A172 (cell line): ENCODE results near the gene IL6ST. TPM values are rescaled to one million over a fixed set of nuclear protein-coding genes. Genes with fewer than 3 reads are reported as not detected.
"Not testable (repeated sequence)": the region's sequence is repeated elsewhere in the genome, so short reads cannot be mapped to it uniquely, and the experiment has no call there.

Source experiments
- DNase-seq: peaks from one replicate; pipeline ENCODE4 v3.0.0-alpha.2; 2015; ENCODE audit warnings: low spot score
- total RNA-seq: library from RNA; depleted of rRNA; stranded (reverse); fragments of >200 nt; shearing (Covaris generic); gene quantifications from 2 replicates; pipeline ENCODE4 v1.2.3, GENCODE V29; 2014; rRNA removed

IL6ST gene
- 97.7 and 112 TPM in 2 replicates for total RNA-seq

DNA sequence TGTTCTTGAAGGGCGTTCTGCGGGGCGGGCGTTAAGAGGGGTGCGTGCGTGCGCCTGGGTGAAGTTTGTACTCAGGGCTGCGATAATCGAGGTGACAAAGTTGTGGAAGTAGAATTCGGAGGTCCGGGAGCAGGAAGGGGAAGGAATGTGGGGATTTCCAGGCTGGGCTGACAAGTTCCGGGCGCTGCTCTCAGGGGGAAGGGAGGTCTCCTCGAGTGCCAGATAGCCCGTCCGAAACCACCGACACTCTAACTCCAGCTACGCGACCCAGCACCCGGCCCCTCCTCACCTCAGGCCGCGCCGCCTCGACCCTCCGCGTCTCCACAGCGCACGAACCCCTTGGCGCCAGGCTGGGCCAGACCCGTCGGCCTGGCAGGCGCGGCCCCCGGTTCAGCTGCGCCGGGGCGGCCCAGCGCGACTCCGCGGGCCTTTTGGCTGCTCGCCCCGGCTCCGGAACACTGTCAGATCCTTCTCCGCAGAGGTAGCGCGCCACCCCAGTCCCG lies at the start of gene IL6ST:
Gene IL6ST, minus strand, starts transcription at position 469 of the 503 bp plus-strand sequence. CDS start 18,685 bp downstream, outside the sequence.
- peak; percentile 87 for DNase-seq

DNA sequence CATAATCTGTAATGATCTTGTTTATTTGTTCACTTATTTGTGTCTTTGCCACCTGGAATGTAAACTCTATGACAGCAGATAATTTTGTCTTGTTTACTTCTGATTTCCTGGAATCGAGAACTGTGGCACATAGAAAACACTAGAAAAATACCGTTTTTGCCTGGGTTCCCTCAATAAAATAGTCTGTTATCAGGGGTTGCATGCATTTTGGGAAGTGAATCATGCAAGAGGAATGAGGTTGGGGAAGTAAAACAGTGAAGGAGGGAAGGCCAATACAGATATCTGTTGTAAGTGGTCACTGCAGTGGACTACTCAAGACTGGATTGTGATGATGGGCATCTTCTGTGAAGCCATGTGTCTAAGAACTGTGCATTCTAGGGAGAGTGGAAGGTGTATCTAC lies 45.2 kb upstream of the IL6ST start:
- DNase-seq: peak; percentile 54

DNA sequence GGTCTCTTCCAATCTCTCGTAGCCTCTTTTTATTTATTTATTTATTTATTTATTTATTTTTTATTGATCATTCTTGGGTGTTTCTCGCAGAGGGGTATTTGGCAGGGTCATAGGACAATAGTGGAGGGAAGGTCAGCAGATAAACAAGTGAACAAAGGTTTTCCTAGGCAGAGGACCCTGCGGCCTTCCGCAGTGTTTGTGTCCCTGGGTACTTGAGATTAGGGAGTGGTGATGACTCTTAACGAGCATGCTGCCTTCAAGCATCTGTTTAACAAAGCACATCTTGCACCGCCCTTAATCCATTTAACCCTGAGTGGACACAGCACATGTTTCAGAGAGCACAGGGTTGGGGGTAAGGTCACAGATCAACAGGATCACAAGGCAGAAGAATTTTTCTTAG lies 43.4 kb upstream of the IL6ST start:
- not testable (repeated sequence) for DNase-seq

DNA sequence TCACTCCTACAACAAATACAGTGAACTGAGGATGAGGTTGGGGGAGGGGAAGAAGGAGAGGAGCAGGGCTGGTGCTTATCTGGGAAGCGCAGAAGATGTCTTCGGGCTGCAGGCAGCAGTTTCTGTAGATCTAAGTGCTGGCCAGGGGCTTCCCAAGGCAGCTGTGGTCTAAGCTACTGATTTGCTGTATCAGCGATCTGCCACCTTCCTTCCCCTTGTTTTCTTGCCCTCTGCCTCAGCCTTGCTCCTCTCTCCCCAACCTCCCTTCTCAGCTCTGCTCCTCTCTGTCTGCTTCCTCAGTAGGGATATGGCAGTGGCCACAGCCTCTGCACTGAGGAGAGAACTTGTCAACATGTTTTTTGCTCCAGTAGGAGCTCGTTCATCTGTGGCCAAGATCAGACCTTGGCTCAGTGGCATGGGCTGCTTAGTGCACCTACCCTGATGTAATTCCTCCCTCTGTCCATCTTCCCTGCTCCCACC lies 42.8 kb upstream of the IL6ST start:
- no peak for DNase-seq

DNA sequence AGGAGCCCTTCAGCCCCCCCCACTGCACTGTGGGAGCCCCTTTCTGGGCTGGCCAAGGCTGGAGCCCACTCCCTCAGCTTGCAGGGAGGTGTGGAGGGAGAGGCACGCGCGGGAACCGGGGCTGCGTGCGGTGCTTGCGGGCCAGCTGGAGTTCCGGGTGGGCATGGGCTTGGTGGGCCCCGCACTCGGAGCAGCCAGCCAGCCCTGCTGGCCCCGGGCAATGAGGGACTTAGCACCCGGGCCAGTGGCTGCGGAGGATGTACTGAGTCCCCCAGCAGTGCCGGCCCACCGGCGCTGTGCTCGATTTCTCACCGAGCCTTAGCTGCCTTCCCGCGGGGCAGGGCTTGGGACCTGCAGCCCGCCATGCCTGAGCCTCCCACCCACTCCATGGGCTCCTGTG lies 40.6 kb upstream of the IL6ST start:
- DNase-seq: not testable (repeated sequence)

DNA sequence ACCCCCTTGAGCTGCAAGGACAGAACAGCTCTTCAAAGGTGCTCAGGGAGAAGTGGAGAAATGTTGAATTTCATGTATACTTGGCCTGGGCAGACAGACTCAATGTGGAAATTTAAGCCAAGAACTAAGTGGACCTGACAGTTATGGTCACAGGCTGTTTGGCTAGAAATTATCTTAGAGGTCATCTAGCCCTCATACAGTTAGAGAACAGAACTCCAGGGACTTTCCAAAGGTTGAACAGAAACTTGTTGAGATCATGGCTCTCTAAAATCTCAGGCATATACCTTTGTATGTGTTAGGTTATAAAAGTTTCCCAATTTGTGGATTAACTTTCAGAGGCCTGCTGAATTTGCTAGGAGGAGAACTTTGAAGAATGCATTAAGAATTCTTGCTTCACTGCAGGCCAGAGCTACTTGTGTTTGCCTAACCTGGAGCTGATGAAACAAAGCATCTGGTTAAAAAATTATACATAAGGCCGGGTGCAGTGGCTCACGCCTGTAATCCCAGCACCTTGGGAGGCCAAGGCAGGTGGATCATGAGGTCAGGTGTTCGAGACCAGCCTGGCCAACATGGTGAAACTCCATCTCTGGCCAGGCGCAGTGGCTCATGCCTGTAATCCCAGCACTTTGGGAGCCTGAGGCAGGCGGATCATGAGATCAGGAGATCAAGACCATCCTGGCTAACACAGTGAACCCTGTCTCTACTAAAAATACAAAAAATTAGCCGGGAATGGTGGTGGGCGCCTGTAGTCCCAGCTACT lies 35.3 kb upstream of the IL6ST start:
- not testable (repeated sequence) for DNase-seq

DNA sequence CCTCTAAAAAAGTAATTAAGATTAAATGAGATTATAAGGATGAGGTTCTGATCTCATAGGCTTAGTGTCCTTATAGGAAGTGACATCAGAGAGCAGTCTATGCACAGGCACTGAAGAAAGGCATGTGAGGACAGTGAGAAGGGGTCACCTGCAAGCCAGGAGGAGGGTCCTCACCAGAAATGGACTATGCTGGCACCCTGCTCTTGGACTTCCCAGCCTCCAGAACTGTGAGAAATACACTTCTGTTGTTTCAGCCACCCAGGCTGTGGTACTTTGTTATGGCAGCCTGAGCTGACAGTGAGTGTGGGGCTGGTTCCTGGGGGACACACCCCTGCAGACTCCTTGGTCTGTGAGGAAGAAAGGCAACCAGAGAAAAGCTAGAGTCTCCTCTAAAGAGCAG lies 34.7 kb upstream of the IL6ST start:
- DNase-seq: no peak

DNA sequence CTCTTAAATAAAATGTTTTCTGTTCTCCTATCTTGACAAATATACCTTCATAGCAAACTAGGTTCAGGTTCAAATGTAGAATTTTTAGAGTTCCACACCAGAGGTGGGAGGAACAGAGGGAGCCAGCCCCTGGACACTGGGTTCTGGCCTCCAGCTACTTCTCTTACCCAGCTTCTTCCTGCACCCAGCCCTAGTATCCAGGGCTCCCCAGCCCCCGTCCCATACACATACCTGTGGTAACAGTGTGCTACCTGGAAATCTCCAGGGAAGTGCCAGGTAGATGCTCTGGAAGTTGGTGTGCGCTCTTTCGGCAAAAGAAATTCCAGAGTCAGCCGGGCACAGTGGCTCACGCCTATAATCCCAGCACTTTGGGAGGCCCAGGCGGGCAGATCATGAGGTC lies 33.9 kb upstream of the IL6ST start:
- DNase-seq: no peak

DNA sequence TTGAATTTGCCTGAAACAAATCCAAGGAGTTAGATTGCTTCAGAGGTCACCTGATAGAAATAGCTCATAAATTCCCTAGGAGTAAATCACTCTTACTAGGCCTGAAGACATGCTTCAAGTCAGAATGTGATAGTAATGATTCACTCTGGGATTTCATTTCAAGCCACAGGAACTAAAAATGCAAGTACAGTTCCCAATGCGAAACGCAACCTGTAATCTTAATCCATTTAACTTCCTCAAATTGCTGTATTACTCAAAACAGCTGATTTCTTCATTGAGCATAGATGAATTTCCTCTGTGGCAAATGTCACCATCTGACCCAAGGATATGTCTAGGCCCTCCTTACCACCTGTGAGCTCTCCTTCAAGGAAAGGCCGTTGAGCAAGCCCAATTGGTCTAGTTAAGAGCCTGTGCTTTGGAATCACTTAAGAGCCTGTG lies 32.1 kb upstream of the IL6ST start:
- DNase-seq: peak; percentile 76

DNA sequence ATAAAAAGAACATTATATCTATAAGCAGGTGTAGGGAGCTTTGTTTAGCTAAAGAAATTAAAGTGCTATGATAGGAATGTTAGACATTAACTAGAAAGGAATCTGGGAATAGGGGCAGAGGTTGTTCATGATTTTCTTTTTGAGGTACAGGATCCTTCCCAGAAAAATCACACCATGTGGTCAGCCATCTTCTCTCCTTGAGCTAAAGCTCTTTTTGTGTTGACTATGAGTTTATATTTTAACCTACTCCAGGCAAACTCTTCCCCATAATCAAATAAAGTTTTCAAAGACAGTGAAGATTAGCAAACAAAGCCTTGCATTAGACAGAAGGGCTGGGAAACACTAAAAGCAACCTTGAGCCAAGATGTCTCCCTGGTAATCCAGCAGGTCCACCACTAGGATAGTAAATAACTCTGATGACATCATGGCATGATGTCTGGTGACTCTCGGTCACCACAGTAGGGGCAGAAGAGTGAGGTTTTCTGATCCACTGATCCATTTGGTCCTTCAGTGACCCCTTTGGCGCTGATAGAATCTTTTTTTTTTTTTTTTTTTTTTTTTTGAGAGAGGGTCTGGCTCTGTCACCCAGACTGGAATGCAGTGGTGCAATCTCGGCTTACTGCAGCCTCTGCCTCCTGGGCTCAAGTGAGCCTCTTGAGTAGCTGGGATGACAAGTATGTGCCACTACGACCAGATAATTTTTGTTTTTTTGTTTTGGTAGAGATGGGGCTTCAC lies 30.6 kb upstream of the IL6ST start:
- no peak for DNase-seq

DNA sequence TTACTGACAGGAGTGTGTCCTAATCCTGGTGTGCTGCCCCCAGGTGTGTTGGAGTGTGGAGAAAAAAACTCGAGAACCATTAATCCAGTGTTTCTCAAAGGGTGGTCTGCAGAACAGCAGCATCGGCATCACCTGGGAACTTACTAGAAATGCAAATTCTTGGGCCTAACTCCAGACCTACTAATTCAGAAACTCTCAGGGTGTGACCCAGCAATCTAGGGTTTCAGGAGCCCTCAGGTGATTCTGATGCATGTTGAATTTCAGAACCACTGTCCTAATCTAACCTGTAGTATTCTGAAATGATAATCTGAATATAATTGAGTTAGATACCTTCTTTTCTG lies 30.0 kb upstream of the IL6ST start:
- DNase-seq: no peak

DNA sequence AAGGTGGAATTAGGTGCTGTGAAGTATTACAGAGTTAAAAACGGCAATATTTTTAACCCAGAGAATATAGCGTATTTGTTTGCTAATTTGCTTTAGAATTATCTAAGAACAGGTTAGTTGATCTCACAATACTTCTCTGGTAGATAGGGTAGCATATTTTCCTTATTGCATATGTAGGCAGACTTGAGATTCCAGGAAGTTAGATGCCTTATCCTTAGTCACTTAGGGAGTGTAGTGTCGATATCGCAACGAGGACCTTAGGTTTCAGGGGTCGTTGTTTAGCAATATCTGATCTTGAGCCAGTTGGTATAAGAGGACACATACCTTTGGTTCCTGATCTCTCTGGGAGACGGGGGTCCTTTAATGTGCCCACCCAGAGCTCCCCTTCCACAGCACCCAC lies 28.5 kb upstream of the IL6ST start:
- no peak for DNase-seq

DNA sequence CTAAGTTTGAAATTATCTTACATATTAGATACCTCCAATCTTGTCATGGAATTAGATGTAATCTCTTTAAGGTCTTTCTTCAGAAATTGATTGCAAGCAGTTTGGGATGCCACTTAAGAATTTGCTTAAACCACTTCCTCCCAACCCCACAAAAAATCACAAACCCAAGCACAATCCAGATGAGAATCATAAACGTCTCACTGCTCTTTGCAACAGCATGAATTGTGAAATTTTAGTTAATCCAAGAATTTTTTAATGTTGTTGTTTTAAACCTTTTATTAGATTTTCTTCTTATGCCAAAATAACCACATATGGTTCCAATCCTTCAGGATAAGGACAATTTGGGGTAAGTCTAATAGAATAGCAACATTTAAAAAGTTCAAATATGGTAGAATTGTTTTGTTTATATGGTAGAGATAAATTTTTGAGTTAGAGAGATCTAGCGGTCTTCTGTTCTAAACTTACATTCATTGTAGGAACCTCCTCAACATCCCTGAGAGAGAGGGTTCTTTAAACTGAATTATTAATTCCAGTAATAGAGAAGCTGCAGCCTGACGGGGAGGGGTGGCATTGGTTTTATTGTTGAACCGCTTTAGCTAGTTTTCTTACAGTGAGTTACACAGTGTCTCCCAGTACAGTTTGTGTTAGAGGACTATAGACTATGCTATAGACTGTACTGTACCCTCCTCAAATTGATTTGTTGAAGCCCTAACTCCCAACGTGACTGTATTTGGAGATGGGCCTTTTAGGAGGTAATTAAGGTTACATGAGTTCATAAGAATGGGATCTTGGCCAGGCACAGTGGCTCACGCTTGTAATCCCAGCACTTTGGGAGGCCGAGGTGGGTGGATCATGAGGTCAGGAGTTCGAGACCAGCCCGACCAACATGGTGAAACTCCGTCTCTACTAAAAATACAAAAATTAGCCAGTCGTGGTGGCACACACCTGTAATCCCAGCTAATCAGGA lies 24.8 kb upstream of the IL6ST start:
- DNase-seq: no peak

DNA sequence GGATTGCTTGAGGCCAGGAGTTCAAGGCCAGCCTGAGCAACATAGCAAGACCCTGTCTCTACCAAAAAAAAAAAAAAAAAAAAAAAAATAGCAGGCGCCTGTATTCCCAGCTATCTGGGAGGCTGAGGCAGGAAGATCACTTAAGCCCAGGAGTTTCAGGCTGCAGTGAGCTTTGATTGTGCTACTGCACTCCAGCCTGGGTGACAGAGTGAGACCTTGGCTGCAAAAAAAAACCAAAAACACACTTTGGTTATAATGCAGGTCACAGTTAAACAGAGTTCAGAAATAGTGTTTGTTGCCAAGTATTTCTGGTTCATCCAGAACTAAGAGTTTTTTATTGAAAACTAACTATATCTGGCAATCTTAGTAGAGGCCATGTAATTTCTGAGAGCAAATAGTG lies 24.1 kb upstream of the IL6ST start:
- no peak for DNase-seq

DNA sequence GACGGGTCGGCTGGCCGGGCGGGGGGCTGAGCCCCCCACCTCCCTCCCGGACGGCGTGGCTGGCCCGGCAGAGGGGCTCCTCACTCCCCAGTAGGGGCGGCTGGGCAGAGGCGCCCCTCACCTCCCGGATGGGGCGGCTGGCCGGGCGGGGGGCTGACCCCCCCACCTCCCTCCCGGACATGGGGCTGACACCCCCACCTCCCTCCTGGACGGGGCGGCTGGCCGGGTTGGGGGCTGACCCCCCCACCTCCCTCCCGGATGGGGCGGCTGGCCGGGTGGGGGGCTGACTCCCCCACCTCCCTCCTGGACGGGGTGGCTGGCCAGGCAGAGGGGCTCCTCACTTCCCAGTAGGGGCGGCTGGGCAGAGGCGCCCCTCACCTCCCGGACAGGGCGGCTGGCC lies 19.9 kb upstream of the IL6ST start:
- not testable (repeated sequence) for DNase-seq

DNA sequence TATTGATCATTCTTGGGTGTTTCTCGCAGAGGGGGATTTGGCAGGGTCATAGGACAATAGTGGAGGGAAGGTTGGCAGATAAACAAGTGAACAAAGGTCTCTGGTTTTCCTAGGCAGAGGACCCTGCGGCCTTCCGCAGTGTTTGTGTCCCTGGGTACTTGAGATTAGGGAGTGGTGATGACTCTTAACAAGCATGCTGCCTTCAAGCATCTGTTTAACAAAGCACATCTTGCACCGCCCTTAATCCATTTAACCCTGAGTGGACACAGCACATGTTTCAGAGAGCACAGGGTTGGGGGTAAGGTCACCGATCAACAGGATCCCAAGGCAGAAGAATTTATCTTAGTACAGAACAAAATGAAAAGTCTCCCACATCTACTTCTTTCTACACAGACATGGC lies 19.2 kb upstream of the IL6ST start:
- DNase-seq: not testable (repeated sequence)

DNA sequence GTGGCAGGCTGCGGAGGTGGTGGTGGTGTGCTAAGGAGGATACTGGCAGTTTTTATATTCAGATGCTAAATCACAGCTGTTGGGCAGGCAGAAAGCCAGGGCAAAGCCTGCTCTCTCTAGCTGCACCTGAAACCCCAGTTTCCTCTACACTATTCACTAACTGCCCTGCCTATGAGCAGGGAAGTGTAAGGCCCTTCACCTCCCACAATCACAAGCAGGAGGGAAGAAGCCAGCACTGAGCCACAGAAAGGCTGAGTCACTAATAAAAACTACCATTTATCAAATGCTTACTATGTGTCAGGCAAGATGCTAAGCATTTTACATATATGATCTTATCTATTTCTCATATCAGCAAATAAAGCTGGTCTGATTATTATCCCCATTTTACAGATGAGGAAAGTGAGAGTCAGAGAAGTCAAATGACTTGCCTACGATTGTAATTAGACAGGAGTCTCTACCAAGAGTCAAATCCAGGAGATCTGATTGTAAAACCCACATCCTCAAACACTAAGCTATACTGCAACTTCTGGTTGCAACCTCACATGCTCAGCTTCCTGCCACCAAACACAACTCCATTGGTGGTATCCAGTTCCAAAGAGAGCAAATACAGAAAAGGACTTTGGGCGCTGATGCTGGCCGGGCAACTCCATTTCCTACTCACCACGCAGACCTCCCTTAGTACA lies 17.7 kb upstream of the IL6ST start:
- peak; percentile 63 for DNase-seq

DNA sequence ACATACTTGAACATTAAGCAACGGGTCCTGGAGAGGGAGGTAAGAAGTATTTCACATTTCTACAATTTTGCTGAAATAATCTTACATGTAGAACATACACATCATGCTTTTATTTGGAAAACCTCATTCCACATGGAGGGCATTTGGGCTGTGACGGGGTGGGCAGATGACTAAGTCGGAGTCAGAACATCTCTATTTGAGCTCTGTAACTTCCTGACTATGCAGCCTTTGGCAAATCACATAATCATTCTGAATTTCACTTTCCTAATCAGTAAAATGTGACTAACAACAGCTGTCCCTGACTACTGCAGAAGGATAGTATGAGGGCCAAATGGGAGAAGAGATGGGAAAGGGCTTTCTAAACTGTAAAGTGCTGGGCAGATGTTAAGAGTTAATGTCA lies 17.1 kb upstream of the IL6ST start:
- peak; percentile 77 for DNase-seq

DNA sequence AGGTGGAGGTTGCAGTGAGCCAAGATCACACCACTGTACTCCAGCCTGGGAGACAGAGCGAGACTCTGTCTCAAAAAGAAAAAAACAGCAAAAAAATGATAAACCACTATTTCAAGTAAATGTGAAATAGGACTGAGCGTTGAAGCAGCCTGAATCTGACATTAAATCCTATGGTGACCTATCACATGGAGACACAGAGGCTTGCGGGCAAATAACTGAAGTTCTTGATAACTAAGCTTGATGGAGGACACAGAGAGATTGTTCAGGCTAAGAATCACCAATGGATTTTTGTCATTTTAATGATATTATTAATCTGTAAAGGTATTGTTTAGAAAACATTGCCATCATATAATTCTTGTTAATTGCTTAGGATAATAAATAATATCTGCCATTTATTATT lies 15.7 kb upstream of the IL6ST start:
- no peak for DNase-seq

DNA sequence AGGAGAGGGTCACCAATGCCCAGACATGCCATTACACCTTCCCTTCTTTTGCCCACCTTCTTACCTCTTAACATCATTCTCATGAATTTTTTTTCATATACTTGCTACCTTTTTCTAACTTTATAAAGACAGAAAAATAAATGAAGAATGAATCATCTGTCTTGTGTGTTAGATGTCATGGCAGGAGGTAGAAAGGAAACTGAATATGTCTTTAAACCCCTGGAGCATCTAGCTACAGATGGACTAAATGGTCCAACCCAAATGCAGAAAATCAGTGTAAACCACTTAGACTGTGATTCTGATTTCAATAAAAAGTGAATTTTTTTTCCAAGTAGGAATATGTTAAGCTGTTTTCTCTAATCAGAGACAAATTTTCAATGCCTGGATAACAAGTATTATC lies 11.8 kb upstream of the IL6ST start:
- DNase-seq: no peak

DNA sequence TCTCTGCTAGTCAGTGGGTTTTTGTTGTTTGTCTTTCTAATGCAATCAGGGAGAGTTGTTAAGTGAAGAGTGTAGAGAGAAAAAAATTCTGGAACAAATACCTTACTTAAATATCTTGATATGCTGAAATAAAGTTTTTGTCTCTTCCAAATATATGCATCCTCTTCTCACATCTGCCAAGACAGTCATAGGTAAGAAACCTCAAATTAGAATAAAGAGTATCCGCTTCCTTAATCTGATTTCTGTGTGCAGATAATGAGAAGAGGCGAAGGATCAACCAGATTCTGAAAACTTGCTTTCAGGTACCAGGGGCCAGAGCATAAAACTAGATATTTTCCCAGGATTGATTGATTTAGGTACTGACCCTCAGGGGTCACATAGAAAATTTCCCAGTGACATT lies 11.3 kb upstream of the IL6ST start:
- no peak for DNase-seq
